Heart left ventricle (tissue), 16 donors: ENCODE measurements around the gene DNM2. TPM values are rescaled to one million over a fixed set of nuclear protein-coding genes. Genes with fewer than 3 reads are reported as not detected.

Experiments used
- ATAC-seq, 4 donors: fragments of 200-7000 bp; cut with Tn5 transposase; one replicate each; pipeline ENCODE4 v1.9.1; 2020 to 2022; ENCODE audit warnings: moderate library complexity in 4 of 4, mild to moderate bottlenecking in 3 of 4, moderate number of reproducible peaks in 1 of 4
- DNase-seq, 5 donors: peaks; one replicate each; pipeline ENCODE4 v3.0.0-alpha.2; 2020
- H3K27ac ChIP-seq, 12 donors: fragments of 200-600 bp; sonication (generic) in 4 of 12; one replicate each; pipeline versions ENCODE4 v1.5.0 to v1.8.0; 2016 to 2022; ENCODE audit warnings: mild to moderate bottlenecking in 2 of 12
- H3K27me3 ChIP-seq, 9 donors: fragments of 200-600 bp; sonication (generic) in 2 of 9; one replicate each; pipeline versions ENCODE4 v1.5.1 to v1.8.0; 2016 to 2022; ENCODE audit warnings: mild to moderate bottlenecking in 3 of 9
- H3K36me3 ChIP-seq, 9 donors: fragments of 200-600 bp; sonication (generic) in 2 of 9; one replicate each; pipeline versions ENCODE4 v1.5.0 to v1.8.0; 2018 to 2022; ENCODE audit warnings: mild to moderate bottlenecking in 2 of 9
- H3K4me1 ChIP-seq, 12 donors: fragments of 200-600 bp; sonication (generic) in 4 of 12; one replicate each; pipeline versions ENCODE4 v1.5.0 to v1.8.0; 2016 to 2022; ENCODE audit warnings: mild to moderate bottlenecking in 3 of 12
- H3K4me3 ChIP-seq, 12 donors: fragments of 200-600 bp; sonication (generic) in 4 of 12; one replicate each; pipeline versions ENCODE4 v1.5.0 to v1.8.0; 2017 to 2022; ENCODE audit warnings: mild to moderate bottlenecking in 9 of 12, moderate library complexity in 4 of 12
- H3K9me3 ChIP-seq, 12 donors: fragments of 200-600 bp; sonication (generic) in 4 of 12; one replicate each; pipeline versions ENCODE4 v1.5.0 to v1.8.0; 2016 to 2022; ENCODE audit warnings: mild to moderate bottlenecking in 1 of 12
- CTCF ChIP-seq, 12 donors: fragments of 200-600 bp; sonication (generic) in 4 of 12; IDR thresholded peaks; one replicate each; pipeline versions ENCODE4 v1.5.0 to v1.8.0; 2018 to 2022; ENCODE audit warnings: antibody characterized with exemption in 12 of 12, mild to moderate bottlenecking in 5 of 12
- POLR2A ChIP-seq, 2 donors: fragments of 450-650 bp; IDR thresholded peaks; one replicate each; pipeline ENCODE4 v1.6.1; 2017; ENCODE audit warnings: antibody characterized with exemption in 2 of 2, mild to moderate bottlenecking in 2 of 2, moderate library complexity in 2 of 2
- WGBS, 4 donors: extraction: QIAGEN DNeasy Blood & Tissue Kit in 2 of 4; methylation state at CpG; one replicate each; pipeline versions ENCODE4 v1.1.5 to v1.1.7; 2013 to 2018; 5-methylcytosine and 5-hydroxymethylcytosine counted together
- intact Hi-C, 10 donors: fragments of 100-400 bp; cut with DNase I; formaldehyde crosslinking; loops; one replicate each; pipeline versions ENCODE4 v1.11.1 to v1.14.2; 2022
- polyA plus RNA-seq, 2 donors: library from polyadenylated mRNA; stranded (reverse); fragments of 200-250 nt; gene quantifications; one replicate each; pipeline ENCODE4 v1.2.3, GENCODE V29; 2013
- total RNA-seq, 9 donors: library from RNA; depleted of rRNA in 2 of 9; stranded (reverse); fragments of >200 nt in 2 of 9; fragmentation: NEBNext Ultra II Directional in 3 of 9; extraction: Animal tissue kit (Norgen Biotek cat#: 25700) in 3 of 9; gene quantifications; one replicate each; pipeline versions ENCODE4 v1.1.0 to v1.2.4, GENCODE V29; 2016 to 2023
- donor health status: ischemic (EF 13 %, LVEDD 7.1; RV severe dilation, severe dysfunction).
- donor health status: healthy with polysubstance abuse.
- donor health status: DM: no; HTN: yes; CAD: no.
- donor health status: DM: no; HTN: no; CAD: no.
- donor health status: ischemic (EF 25% LVEDD 6.9; RV normal size, moderate dysfunction).
- donor health status: ischemic (EF 25% LVEDD 5.7; RV mildly dilated, moderate dysfunction).
- donor health status: healthy.
- donor health status: DM: yes; HTN: yes; CAD: no.
- donor health status: ischemic (EF 35%, LVEDD 5.7; RV mildly dilated, moderate dysfunction).
- donor health status: nonischemic (EF 11% LVEDD 7.7; RV severe dilation, severe dysfunction).
- donor health status: DM: yes; HTN: yes; CAD: no.
- donor health status: PGD.
- donor health status: ischemic (EF 29% LVEDD 5.4; RV normal size, mild dysfunction).
- donor health status: nonischemic (EF 23%, LVEDD 6.1; RV moderate dilation, normal function).

Gene DNM2
- total and polyA plus RNA-seq, 11 donors, result 98.9 to 204 (median 131) TPM

- WGBS, 4 donors, result 86 to 92% (median 89%) methylated on average over 13 of the region's 13 CpGs
- Histone ChIP-seq H3K4me3 (no peak overlapping the region), H3K27ac (no peak overlapping the region), H3K36me3 (peaks cover 7 to 96% (median 92%) of the 10 kb centered on the region in 9 donors), H3K4me1 (peaks cover 0 to 3% (median 0%) of the 10 kb centered on the region in 12 donors), H3K9me3 (no peaks in the 10 kb centered on the region), H3K27me3 (no peaks in the 10 kb centered on the region)
- intact Hi-C loops, result no loop called here
- DNase-seq, result no peak
- no peak for TF ChIP-seq POLR2A (IDR thresholded peaks at IDR 0.05)
- TF ChIP-seq CTCF (IDR thresholded peaks at IDR 0.05), result no peak
- ATAC-seq, result no peak
Observed at GRCh38 chr19:10677751-10678150, 40.1 kb upstream of the DNM2 start.

GRCh38 chr19:10678813-10679212 lies 39.1 kb upstream of the DNM2 start:
- WGBS, 4 donors, result 89 to 98% (median 91%) methylated on average over 10 to 12 of the region's 12 CpGs
- no peak for ATAC-seq
- TF ChIP-seq POLR2A (IDR thresholded peaks at IDR 0.05), result no peak
- no peak for TF ChIP-seq CTCF (IDR thresholded peaks at IDR 0.05)

GRCh38 chr19:10679743-10680142 lies 38.1 kb upstream of the DNM2 start:
- Histone ChIP-seq H3K27me3 (no peaks in the 10 kb centered on the region), H3K4me3 (no peak overlapping the region), H3K36me3 (peaks cover 7 to 98% (median 94%) of the 10 kb centered on the region in 9 donors), H3K4me1 (peaks cover 0 to 3% (median 0%) of the 10 kb centered on the region in 12 donors), H3K9me3 (no peaks in the 10 kb centered on the region), H3K27ac (no peak overlapping the region)
- ATAC-seq (peak; percentile 13 to 56 (median 48)), DNase-seq (no peak)
- no peak for TF ChIP-seq CTCF (IDR thresholded peaks at IDR 0.05)
- TF ChIP-seq POLR2A (IDR thresholded peaks at IDR 0.05), result no peak
- intact Hi-C loops, result no loop called here
- 81 to 91% (median 87%) methylated on average over 8 to 18 of the region's 18 CpGs for WGBS, 4 donors

More at GRCh38 chr19:10678813-10679212, 39.1 kb upstream of the DNM2 start:
- Histone ChIP-seq H3K4me3 (no peak overlapping the region), H3K36me3 (peaks cover 7 to 96% (median 92%) of the 10 kb centered on the region in 9 donors), H3K27me3 (no peaks in the 10 kb centered on the region), H3K9me3 (no peaks in the 10 kb centered on the region), H3K4me1 (peaks cover 0 to 3% (median 0%) of the 10 kb centered on the region in 12 donors), H3K27ac (no peak overlapping the region)
- DNase-seq, result no peak
- intact Hi-C loops, result no loop called here

DNA sequence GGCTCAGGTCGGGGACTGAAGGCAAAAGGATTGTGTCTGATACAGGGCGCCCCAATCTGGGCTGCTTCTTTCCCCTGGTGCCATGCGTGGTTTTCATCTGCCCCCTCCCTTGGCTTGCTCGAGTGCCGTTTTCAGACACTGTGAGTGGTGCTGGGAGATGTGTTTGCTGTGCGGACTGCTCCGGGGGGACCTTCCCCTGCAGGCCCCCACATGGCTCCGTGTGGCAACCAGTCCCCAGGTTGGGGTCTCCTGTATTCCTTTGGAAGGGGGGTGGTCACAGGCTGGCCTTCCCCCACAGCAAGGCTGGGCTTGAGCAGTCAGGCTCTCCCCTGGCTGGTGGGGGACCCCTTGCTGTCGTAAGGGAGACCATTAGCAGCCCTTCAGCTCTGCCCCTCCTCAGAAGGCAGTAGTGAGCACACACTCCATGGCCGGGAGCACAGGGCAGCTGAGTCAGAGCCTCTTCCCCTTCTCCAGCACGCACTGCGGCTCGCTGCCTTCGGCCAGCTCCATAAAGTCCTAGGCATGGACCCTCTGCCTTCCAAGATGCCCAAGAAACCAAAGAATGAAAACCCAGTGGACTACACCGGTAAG lies 37.2 kb upstream of the DNM2 start:
- H3K27me3 ChIP-seq, result no peaks in the 10 kb centered on the region
- TF ChIP-seq POLR2A (IDR thresholded peaks at IDR 0.05) (no peak), CTCF (IDR thresholded peaks at IDR 0.05) (no peak)
- ATAC-seq, result peak in 1 of 4 donors; percentile 13
- H3K36me3 ChIP-seq, result peaks cover 7 to 100% (median 94%) of the 10 kb centered on the region in 9 donors
- DNase-seq, result peak in 1 of 5 donors; percentile 9
- H3K4me3 ChIP-seq, result no peak overlapping the region
- no peak overlapping the region for H3K27ac ChIP-seq
- peaks cover 0 to 8% (median 0%) of the 10 kb centered on the region in 12 donors for H3K4me1 ChIP-seq
- intact Hi-C loops, result no loop called here
- no peaks in the 10 kb centered on the region for H3K9me3 ChIP-seq
- 88 to 95% (median 93%) methylated on average over 9 to 15 of the region's 15 CpGs for WGBS, 4 donors
